Endothelial cell of umbilical vein (primary cell): ENCODE measurements around the gene AGRN. TPM values are rescaled to one million over a fixed set of nuclear protein-coding genes. Genes with fewer than 3 reads are reported as not detected.

Experiments used
- BruUV-seq: library from RNA; stranded (reverse); fragments of 400-500 nt; replicated peaks from 2 replicates; lab custom pipeline; 2021; lab: Mats Ljungman, UMichigan
- CTCF ChIA-PET: fragments of 300-600, 350-600 bp; sonication (Branson Sonifier 250); formaldehyde crosslinking; loops from one replicate; lab custom pipeline; 2021; ENCODE audit warnings: antibody characterized with exemption, inconsistent platforms; lab: Charles Lee
- POLR2A ChIA-PET: fragments of 300-600, 350-600 bp; sonication (Branson Sonifier 250); formaldehyde crosslinking; loops from one replicate; lab custom pipeline; 2021; ENCODE audit warnings: antibody characterized with exemption, inconsistent platforms; lab: Charles Lee
- DNase-seq: peaks from one replicate; pipeline ENCODE4 v3.0.0-alpha.2; 2011; ENCODE audit warnings: low read depth, low spot score
- FAIRE-seq: peaks from 2 replicates; lab custom pipeline; 2011; peaks lifted over from hg19 to GRCh38; lab: Jason Lieb, UNC
- H2AFZ ChIP-seq: 2 replicates; pipeline ENCODE4 v1.6.0; 2012; ENCODE audit warnings: low read depth, low read length, control low read depth, inconsistent platforms
- H3K27ac ChIP-seq: 2 replicates; pipeline ENCODE4 v1.5.1; 2011; ENCODE audit warnings: low read depth, mild to moderate bottlenecking, control low read depth, low read length, moderate library complexity; ENCODE audit not compliant: insufficient read depth
- H3K27me3 ChIP-seq, 2 experiments: 2 replicates each; pipeline versions ENCODE4 v1.6.0 to v1.6.1; 2011; ENCODE audit warnings: low read length in 2 of 2, mixed read lengths in 1 of 2; ENCODE audit not compliant: control insufficient read depth in 2 of 2, insufficient read depth in 2 of 2
- H3K36me3 ChIP-seq, 2 experiments: 2 replicates in 1 of 2; 3 replicates in 1 of 2; pipeline ENCODE4 v1.5.1; 2011; ENCODE audit warnings: low read length in 2 of 2, mild to moderate bottlenecking in 1 of 2, moderate library complexity in 1 of 2; ENCODE audit not compliant: control insufficient read depth in 2 of 2, insufficient read depth in 2 of 2; ENCODE audit errors: extremely low read depth in 1 of 2
- H3K4me1 ChIP-seq: 3 replicates; pipeline ENCODE4 v1.5.1; 2011; ENCODE audit warnings: mild to moderate bottlenecking, low read length; ENCODE audit not compliant: control insufficient read depth, insufficient read depth; ENCODE audit errors: extremely low read depth
- H3K4me2 ChIP-seq: 2 replicates; pipeline ENCODE4 v1.6.1; 2011; ENCODE audit warnings: low read length, control low read depth, mixed read lengths; ENCODE audit not compliant: insufficient read depth
- H3K4me3 ChIP-seq, 3 experiments: fragments of 200-600 bp in 1 of 3; sonication (generic), shearing (Covaris generic) in 1 of 3; replicated peaks in 1 of 3; 2 replicates each; pipeline ENCODE4 v1.5.1; 2011 to 2016; ENCODE audit warnings: control low read depth in 3 of 3, low read length in 3 of 3, mild to moderate bottlenecking in 2 of 3, inconsistent platforms in 1 of 3, low read depth in 1 of 3, moderate library complexity in 1 of 3; ENCODE audit not compliant: insufficient read depth in 1 of 3
- H3K79me2 ChIP-seq: 2 replicates; pipeline ENCODE4 v1.6.0; 2012; ENCODE audit warnings: low read length, inconsistent platforms; ENCODE audit not compliant: control insufficient read depth, insufficient read depth
- H3K9ac ChIP-seq: replicated peaks from 2 replicates; pipeline ENCODE3; 2011; ENCODE audit warnings: low read length, control low read depth; ENCODE audit not compliant: insufficient read depth; ENCODE audit errors: extremely low read depth
- H3K9me1 ChIP-seq: replicated peaks from 3 replicates; pipeline ENCODE4 v1.6.0; 2011; ENCODE audit warnings: mild to moderate bottlenecking, low read length; ENCODE audit not compliant: control insufficient read depth, insufficient read depth; ENCODE audit errors: extremely low read depth
- H3K9me3 ChIP-seq: replicated peaks from 2 replicates; pipeline ENCODE4 v1.5.1; 2012; ENCODE audit warnings: low read length, inconsistent platforms; ENCODE audit not compliant: control insufficient read depth, insufficient read depth
- H4K20me1 ChIP-seq: replicated peaks from 2 replicates; pipeline ENCODE3; 2011; ENCODE audit warnings: mild to moderate bottlenecking, low read length; ENCODE audit not compliant: control insufficient read depth, insufficient read depth; ENCODE audit errors: extremely low read depth
- CTCF ChIP-seq, 2 donors: IDR thresholded peaks; 1 replicate in 1 of 2; 2 replicates in 1 of 2; pipeline ENCODE4 v1.5.1; 2011; ENCODE audit warnings: low read length in 2 of 2, mild to moderate bottlenecking in 2 of 2, moderate library complexity in 2 of 2, control low read depth in 1 of 2, inconsistent platforms in 1 of 2, low read depth in 1 of 2; ENCODE audit not compliant: insufficient read depth in 1 of 2; ENCODE audit errors: extremely low read depth in 1 of 2
- EZH2 ChIP-seq: IDR thresholded peaks from 2 replicates; pipeline ENCODE4 v1.6.1; 2012; ENCODE audit warnings: borderline replicate concordance, low read depth, mild to moderate bottlenecking, moderate library complexity, low read length, inconsistent platforms; ENCODE audit not compliant: severe bottlenecking
- FOS ChIP-seq: IDR thresholded peaks from 2 replicates; pipeline ENCODE4 v1.6.1; 2011; ENCODE audit warnings: mild to moderate bottlenecking, low read length, moderate library complexity, borderline replicate concordance; ENCODE audit not compliant: insufficient read depth
- GATA2 ChIP-seq: IDR thresholded peaks from 2 replicates; pipeline ENCODE4 v1.7.0; 2011; ENCODE audit warnings: low read depth, mild to moderate bottlenecking, moderate library complexity, mixed read lengths, low read length; ENCODE audit not compliant: insufficient read length, insufficient read depth
- JUN ChIP-seq: IDR thresholded peaks from 2 replicates; pipeline ENCODE4 v1.6.1; 2011; ENCODE audit warnings: borderline replicate concordance, low read depth; ENCODE audit not compliant: insufficient read length, insufficient read depth
- MYC ChIP-seq: IDR thresholded peaks from one replicate; pipeline ENCODE4 v1.6.1; 2011; ENCODE audit warnings: mild to moderate bottlenecking, low read depth, low read length
- POLR2A ChIP-seq: IDR thresholded peaks from 2 replicates; pipeline ENCODE4 v1.6.1; 2012; ENCODE audit warnings: low read depth, mild to moderate bottlenecking, control low read depth, low read length
- POLR2AphosphoS5 ChIP-seq: IDR thresholded peaks from 2 replicates; pipeline ENCODE4 v1.6.1; 2012; ENCODE audit warnings: low read depth, mild to moderate bottlenecking, control low read depth, low read length, moderate library complexity; ENCODE audit not compliant: insufficient read depth
- dilution Hi-C: fragments of 300-500 bp; cut with MboI; formaldehyde crosslinking; loops from one replicate; pipeline ENCODE4 v1.15.0; 2019; ENCODE audit warnings: low sequenced_read_pairs; ENCODE audit not compliant: extremely low pct_ligation_motif_present
- intact Hi-C: fragments of 100-400 bp; cut with micrococcal nuclease; formaldehyde crosslinking; loops from one replicate; pipeline ENCODE4 v1.10.0; 2022
- polyA plus RNA-seq, 4 experiments: library from polyadenylated mRNA; depleted of rRNA in 3 of 4; stranded (reverse) in 3 of 4; unstranded in 1 of 4; fragments of >200 nt; gene quantifications; 2 replicates each; pipeline versions ENCODE4 v1.2.1 to v1.2.3, GENCODE V29; 2011 to 2012; ENCODE audit warnings: missing spikeins in 1 of 4
- total RNA-seq: library from RNA; stranded (reverse); gene quantifications from 2 replicates; pipeline ENCODE4 v1.2.3, GENCODE V29; 2021
- TF ChIP-seq, protein P1 (sequence below): IDR thresholded peaks from 2 replicates; pipeline ENCODE4 v1.6.1; 2011; ENCODE audit not compliant: insufficient read depth, insufficient read length

Gene AGRN
- total and polyA plus RNA-seq, 2 donors (not counting 3 experiments of a cell fraction or from before 2014, with no cell fraction given), result 66.6 to 67.8 TPM

GRCh38 chr1:1066403-1067283 is 46.7 kb downstream of the AGRN start:
- Histone ChIP-seq H3K9me3 (no peaks in the 10 kb centered on the region), H3K9me1 (no peaks in the 10 kb centered on the region), H3K4me1 (peaks cover 8% of the 10 kb centered on the region), H3K4me3 (no peak overlapping the region), H4K20me1 (no peaks in the 10 kb centered on the region), H3K9ac (no peak overlapping the region), H2AFZ (no peak overlapping the region), H3K36me3 (no peaks in the 10 kb centered on the region), H3K79me2 (no peaks in the 10 kb centered on the region), H3K27ac (no peak overlapping the region), H3K4me2 (no peak overlapping the region), H3K27me3 (no peaks in the 10 kb centered on the region)
- intact Hi-C loops, result no loop called here
- no TSS peak for BruUV-seq
- dilution Hi-C loops, result no loop called here
- ChIA-PET CTCF (interaction anchor here (1.5 to 2.0 kb wide), 2 partner anchors 82 to 85 kb away, joined by 3 to 7 read pairs; partner anchors contain the start of gene PERM1), POLR2A (no interaction called here)
- DNase-seq (no peak), FAIRE-seq (no peak)
- TF ChIP-seq CTCF (IDR thresholded peaks at IDR 0.05; ENCODE audit: extremely low read depth in 1 of 2, insufficient read depth in 1 of 2, low read depth in 1 of 2, low read length in 2 of 2) (no peak), POLR2AphosphoS5 (no peak), POLR2A (no peak), GATA2 (no peak), EZH2 (no peak), FOS (no peak), JUN (no peak), MYC (no peak)
- TF ChIP-seq, protein P1, sequence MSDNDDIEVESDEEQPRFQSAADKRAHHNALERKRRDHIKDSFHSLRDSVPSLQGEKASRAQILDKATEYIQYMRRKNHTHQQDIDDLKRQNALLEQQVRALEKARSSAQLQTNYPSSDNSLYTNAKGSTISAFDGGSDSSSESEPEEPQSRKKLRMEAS, result no peak
